Mesenchymal stem cell (in vitro differentiated cells and primary cell): ENCODE results near the gene MYH7B.

Experiments used
- DNase-seq: peaks from one replicate; pipeline ENCODE4 v3.0.0-alpha.2; 2013
- H2AFZ ChIP-seq: one replicate; pipeline ENCODE4 v1.6.1; 2013; ENCODE audit warnings: low read depth, mild to moderate bottlenecking, control low read depth, inconsistent platforms, low read length, moderate library complexity
- H2AK5ac ChIP-seq: 2 replicates; pipeline ENCODE4 v1.6.1; 2013; ENCODE audit warnings: low read length, moderate library complexity, mild to moderate bottlenecking, inconsistent platforms; ENCODE audit not compliant: severe bottlenecking
- H2BK120ac ChIP-seq: one replicate; pipeline ENCODE4 v1.6.1; 2013; ENCODE audit warnings: low read depth, mild to moderate bottlenecking, inconsistent platforms, low read length, moderate library complexity
- H2BK12ac ChIP-seq, 2 experiments: one replicate each; pipeline ENCODE4 v1.6.1; 2013; ENCODE audit warnings: inconsistent platforms in 2 of 2, low read length in 2 of 2, mild to moderate bottlenecking in 2 of 2, moderate library complexity in 2 of 2, control low read depth in 1 of 2
- H2BK15ac ChIP-seq: one replicate; pipeline ENCODE4 v1.6.1; 2013; ENCODE audit warnings: mild to moderate bottlenecking, low read depth, inconsistent platforms; ENCODE audit not compliant: poor library complexity, severe bottlenecking
- H2BK5ac ChIP-seq: 2 replicates; pipeline ENCODE4 v1.6.1; 2013; ENCODE audit warnings: low read depth, mild to moderate bottlenecking, low read length, control low read depth, inconsistent platforms; ENCODE audit not compliant: poor library complexity, severe bottlenecking
- H3K14ac ChIP-seq, 2 experiments: one replicate each; pipeline ENCODE4 v1.6.1; 2013; ENCODE audit warnings: inconsistent platforms in 2 of 2, low read length in 2 of 2, control low read depth in 1 of 2, mild to moderate bottlenecking in 1 of 2, moderate library complexity in 1 of 2
- H3K18ac ChIP-seq, 2 experiments: one replicate each; pipeline ENCODE4 v1.6.1; 2013; ENCODE audit warnings: inconsistent platforms in 2 of 2, low read length in 2 of 2, control low read depth in 1 of 2, low read depth in 1 of 2, mild to moderate bottlenecking in 1 of 2
- H3K23ac ChIP-seq, 2 experiments: one replicate each; pipeline ENCODE4 v1.6.1; 2013; ENCODE audit warnings: inconsistent platforms in 2 of 2, low read length in 2 of 2, mild to moderate bottlenecking in 2 of 2, moderate library complexity in 2 of 2, control low read depth in 1 of 2
- H3K27ac ChIP-seq: 2 replicates; pipeline ENCODE4 v1.5.1; 2013; ENCODE audit warnings: mild to moderate bottlenecking, moderate library complexity, low read length, control low read depth, inconsistent platforms; ENCODE audit not compliant: poor library complexity, severe bottlenecking
- H3K27me3 ChIP-seq, 2 experiments: 2 replicates each; pipeline versions ENCODE4 v1.6.1 to v1.7.0; 2013; ENCODE audit warnings: low read length in 2 of 2, mild to moderate bottlenecking in 2 of 2, moderate library complexity in 2 of 2, control low read depth in 1 of 2, inconsistent platforms in 1 of 2; ENCODE audit not compliant: control insufficient read depth in 1 of 2, insufficient read depth in 1 of 2
- H3K36me3 ChIP-seq, 2 experiments: 2 replicates each; pipeline versions ENCODE4 v1.6.1 to v1.7.0; 2013; ENCODE audit warnings: low read length in 2 of 2, control low read depth in 1 of 2, inconsistent platforms in 1 of 2, low read depth in 1 of 2, mild to moderate bottlenecking in 1 of 2; ENCODE audit not compliant: insufficient read depth in 2 of 2, control insufficient read depth in 1 of 2
- H3K4ac ChIP-seq, 2 experiments: one replicate each; pipeline ENCODE4 v1.6.1; 2013; ENCODE audit warnings: inconsistent platforms in 2 of 2, low read length in 2 of 2, mild to moderate bottlenecking in 2 of 2, moderate library complexity in 2 of 2, control low read depth in 1 of 2, low read depth in 1 of 2
- H3K4me1 ChIP-seq: 2 replicates; pipeline ENCODE4 v1.6.1; 2013; ENCODE audit warnings: low read depth, low read length, control low read depth; ENCODE audit not compliant: control insufficient read depth, insufficient read depth
- H3K4me2 ChIP-seq: 2 replicates; pipeline ENCODE4 v1.6.1; 2013; ENCODE audit warnings: low read length, mild to moderate bottlenecking, inconsistent platforms; ENCODE audit not compliant: poor library complexity, severe bottlenecking
- H3K4me3 ChIP-seq, 2 experiments: 2 replicates each; pipeline versions ENCODE4 v1.5.1 to v1.7.0; 2013; ENCODE audit warnings: low read length in 2 of 2, mild to moderate bottlenecking in 2 of 2, control low read depth in 1 of 2, low read depth in 1 of 2; ENCODE audit not compliant: insufficient read depth in 1 of 2
- H3K79me1 ChIP-seq: replicated peaks from 2 replicates; pipeline ENCODE4 v1.6.1; 2013; ENCODE audit warnings: mild to moderate bottlenecking, control low read depth, low read length, inconsistent platforms; ENCODE audit not compliant: poor library complexity, severe bottlenecking
- H3K9ac ChIP-seq: 2 replicates; pipeline ENCODE4 v1.7.0; 2013; ENCODE audit warnings: mild to moderate bottlenecking, low read length, moderate library complexity
- H3K9me3 ChIP-seq: 2 replicates; pipeline ENCODE4 v1.7.0; 2013; ENCODE audit warnings: mild to moderate bottlenecking, low read length; ENCODE audit not compliant: control insufficient read depth
- H4K8ac ChIP-seq: one replicate; pipeline ENCODE4 v1.6.1; 2013; ENCODE audit warnings: inconsistent platforms, mild to moderate bottlenecking, low read length, moderate library complexity
- H4K91ac ChIP-seq: one replicate; pipeline ENCODE4 v1.6.1; 2013; ENCODE audit warnings: mild to moderate bottlenecking, low read length, inconsistent platforms
- WGBS: methylation state at CpG from one replicate; pipeline ENCODE4 v1.1.7; 2013; ENCODE audit warnings: mixed read lengths; 5-methylcytosine and 5-hydroxymethylcytosine counted together

MYH7B gene

DNA sequence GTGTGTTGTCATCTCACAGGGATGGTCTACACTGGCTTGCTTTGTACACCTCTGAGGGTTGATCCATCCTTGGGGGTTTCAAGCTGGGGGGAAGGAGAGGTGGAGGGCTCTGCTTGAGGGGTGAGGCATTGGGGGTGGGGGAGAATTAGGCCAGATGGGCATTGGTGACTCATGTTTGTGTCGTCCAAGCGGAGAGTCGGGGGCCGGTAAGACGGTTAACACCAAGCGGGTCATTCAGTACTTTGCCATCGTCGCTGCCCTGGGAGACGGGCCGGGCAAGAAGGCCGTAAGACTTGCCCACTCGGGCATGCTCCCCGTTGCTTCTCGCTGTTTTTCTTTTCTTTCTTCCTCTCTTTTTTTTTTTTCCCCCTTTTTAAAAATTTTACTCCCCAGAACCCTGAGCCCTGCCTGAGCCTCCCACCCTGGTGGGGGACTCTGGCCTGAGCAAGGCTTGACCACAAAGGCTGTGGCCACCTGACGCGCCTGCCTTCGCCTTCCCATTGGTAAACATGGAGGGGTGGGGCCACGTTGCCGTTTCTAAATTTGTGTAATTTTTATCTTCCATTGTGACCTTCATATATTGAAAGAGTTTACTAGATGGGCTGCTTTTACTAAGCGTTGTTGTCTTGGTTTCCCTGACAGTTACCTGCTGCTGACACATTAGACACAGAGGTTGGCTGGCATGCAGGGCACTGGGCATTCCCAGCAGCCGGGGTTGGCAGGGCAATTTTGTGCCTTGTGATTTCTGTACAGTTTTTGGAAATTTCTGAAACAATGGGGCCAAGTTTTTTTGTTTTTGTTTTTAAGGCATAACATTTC, 26.8 kb downstream of the MYH7B start:
- WGBS: 92% methylated on average over 19 of the region's 21 CpGs
- no peak overlapping the region for H4K8ac ChIP-seq
- H2AFZ ChIP-seq: no peak overlapping the region
- H2BK12ac ChIP-seq: no peak overlapping the region
- no peak overlapping the region for H2BK5ac ChIP-seq
- H3K36me3 ChIP-seq: no peaks in the 10 kb centered on the region
- no peak overlapping the region for H2BK15ac ChIP-seq
- no peak overlapping the region for H3K23ac ChIP-seq
- H3K79me1 ChIP-seq: no peaks in the 10 kb centered on the region
- H2AK5ac ChIP-seq: no peak overlapping the region
- no peak overlapping the region for H3K14ac ChIP-seq
- no peak overlapping the region for H3K18ac ChIP-seq
- no peak overlapping the region for H3K27ac ChIP-seq
- no peak overlapping the region for H3K4me3 ChIP-seq
- H3K9me3 ChIP-seq: no peaks in the 10 kb centered on the region
- DNase-seq: no peak
- peaks cover 31 to 58% of the 10 kb centered on the region in 2 experiments for H3K27me3 ChIP-seq
- no peak overlapping the region for H3K4me2 ChIP-seq
- no peak overlapping the region for H3K9ac ChIP-seq
- no peak overlapping the region for H2BK120ac ChIP-seq
- no peak overlapping the region for H4K91ac ChIP-seq
- H3K4ac ChIP-seq: no peak overlapping the region
- H3K4me1 ChIP-seq: peaks cover 13% of the 10 kb centered on the region

DNA sequence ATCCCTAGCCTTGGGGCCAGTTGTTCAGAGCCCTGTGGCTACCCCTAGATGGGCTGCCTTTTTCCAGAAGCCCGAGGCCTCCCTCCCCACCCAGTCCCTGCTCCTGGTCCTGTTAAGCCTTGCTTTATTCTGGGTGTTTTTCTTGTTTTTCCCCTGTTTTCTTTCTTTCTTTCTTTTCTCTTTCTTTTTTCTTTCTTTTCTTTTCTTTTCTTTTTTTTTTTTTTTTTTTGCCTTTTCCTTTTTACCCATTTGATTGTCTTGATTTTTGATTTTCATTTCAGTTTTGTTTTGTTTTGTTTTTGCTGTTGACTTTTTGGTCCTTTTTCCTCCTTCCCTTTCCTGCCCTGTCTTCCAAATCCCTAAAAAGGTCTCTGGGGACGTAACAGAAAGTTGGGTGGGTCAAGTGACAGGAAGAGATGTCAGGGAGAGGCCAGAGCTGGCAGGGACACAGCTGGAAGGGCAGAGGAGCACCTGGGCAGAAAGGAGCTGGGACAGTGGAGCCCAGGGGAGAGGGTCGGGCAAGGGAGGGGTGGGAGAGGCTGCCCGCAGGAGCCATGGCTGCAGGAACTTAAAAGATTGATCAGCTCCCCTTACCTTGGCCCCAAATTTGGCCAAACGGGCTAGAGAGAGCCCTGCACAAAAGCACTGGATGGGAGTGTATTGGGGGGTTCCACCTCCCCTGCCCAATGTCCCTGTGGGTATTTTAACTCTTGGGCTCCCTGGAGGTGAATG, 27.6 kb downstream of the MYH7B start:
- Histone ChIP-seq H3K18ac (no peak overlapping the region), H3K4me3 (no peak overlapping the region), H2AFZ (no peak overlapping the region), H2BK5ac (no peak overlapping the region), H2AK5ac (no peak overlapping the region), H3K27ac (no peak overlapping the region), H3K9me3 (no peaks in the 10 kb centered on the region), H3K4me2 (no peak overlapping the region), H4K8ac (no peak overlapping the region), H2BK15ac (no peak overlapping the region), H2BK120ac (no peak overlapping the region), H3K27me3 (peaks cover 31 to 60% of the 10 kb centered on the region in 2 experiments), H3K4me1 (peaks cover 13% of the 10 kb centered on the region), H3K4ac (no peak overlapping the region), H3K9ac (no peak overlapping the region), H3K79me1 (no peaks in the 10 kb centered on the region), H4K91ac (no peak overlapping the region), H3K14ac (no peak overlapping the region), H3K23ac (no peak overlapping the region), H2BK12ac (no peak overlapping the region), H3K36me3 (no peaks in the 10 kb centered on the region)
- WGBS: 52% methylated on average over 5 of the region's 5 CpGs
- DNase-seq: no peak

DNA sequence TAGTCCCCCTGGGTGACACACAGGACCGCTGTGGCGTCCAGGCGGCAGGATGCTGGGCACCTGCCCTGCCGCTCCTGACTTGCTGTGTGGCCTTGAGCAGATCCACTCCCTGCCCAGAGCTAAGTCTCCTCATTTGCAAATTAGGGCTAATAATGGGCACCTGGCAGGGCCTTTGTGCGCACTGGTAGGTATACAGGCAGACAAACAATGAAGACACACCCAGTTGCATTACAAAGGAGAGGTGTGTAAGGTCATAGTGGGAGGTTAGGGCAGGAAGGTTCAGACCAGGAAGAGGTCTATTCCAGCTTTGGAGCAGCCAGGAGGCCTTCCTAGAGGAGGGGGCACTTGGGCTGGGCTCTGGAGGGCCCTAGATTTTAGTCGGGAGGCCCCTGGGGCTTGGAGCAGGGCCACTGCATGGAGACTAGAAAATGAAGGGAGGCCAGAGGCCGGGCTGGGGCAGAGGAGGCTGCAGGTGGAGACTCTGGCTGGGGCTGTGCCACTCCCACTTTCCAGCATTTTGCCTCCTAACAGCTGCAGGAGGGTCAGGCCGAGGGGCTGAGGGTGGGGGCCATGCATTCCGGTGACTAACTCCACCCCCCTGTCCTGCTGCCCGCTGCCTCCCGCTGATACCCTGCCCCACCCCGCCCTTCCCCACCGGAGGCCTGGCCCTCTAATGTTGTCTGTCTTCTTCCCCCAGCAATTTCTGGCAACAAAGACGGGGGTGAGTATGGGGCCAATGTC, 28.5 kb downstream of the MYH7B start:
- no peak overlapping the region for H3K14ac ChIP-seq
- no peaks in the 10 kb centered on the region for H3K79me1 ChIP-seq
- DNase-seq: no peak
- H2BK120ac ChIP-seq: no peak overlapping the region
- no peak overlapping the region for H3K23ac ChIP-seq
- no peak overlapping the region for H2BK15ac ChIP-seq
- H3K27me3 ChIP-seq: peaks cover 31 to 55% of the 10 kb centered on the region in 2 experiments
- no peaks in the 10 kb centered on the region for H3K36me3 ChIP-seq
- H3K9me3 ChIP-seq: no peaks in the 10 kb centered on the region
- H2AK5ac ChIP-seq: no peak overlapping the region
- no peak overlapping the region for H4K8ac ChIP-seq
- WGBS: 23% methylated on average over 13 of the region's 14 CpGs
- no peak overlapping the region for H3K18ac ChIP-seq
- H2AFZ ChIP-seq: no peak overlapping the region
- no peak overlapping the region for H3K4me3 ChIP-seq
- no peak overlapping the region for H4K91ac ChIP-seq
- H3K9ac ChIP-seq: no peak overlapping the region
- H2BK12ac ChIP-seq: no peak overlapping the region
- H3K27ac ChIP-seq: no peak overlapping the region
- no peak overlapping the region for H3K4ac ChIP-seq
- no peak overlapping the region for H2BK5ac ChIP-seq
- peaks cover 13% of the 10 kb centered on the region for H3K4me1 ChIP-seq
- H3K4me2 ChIP-seq: no peak overlapping the region

DNA sequence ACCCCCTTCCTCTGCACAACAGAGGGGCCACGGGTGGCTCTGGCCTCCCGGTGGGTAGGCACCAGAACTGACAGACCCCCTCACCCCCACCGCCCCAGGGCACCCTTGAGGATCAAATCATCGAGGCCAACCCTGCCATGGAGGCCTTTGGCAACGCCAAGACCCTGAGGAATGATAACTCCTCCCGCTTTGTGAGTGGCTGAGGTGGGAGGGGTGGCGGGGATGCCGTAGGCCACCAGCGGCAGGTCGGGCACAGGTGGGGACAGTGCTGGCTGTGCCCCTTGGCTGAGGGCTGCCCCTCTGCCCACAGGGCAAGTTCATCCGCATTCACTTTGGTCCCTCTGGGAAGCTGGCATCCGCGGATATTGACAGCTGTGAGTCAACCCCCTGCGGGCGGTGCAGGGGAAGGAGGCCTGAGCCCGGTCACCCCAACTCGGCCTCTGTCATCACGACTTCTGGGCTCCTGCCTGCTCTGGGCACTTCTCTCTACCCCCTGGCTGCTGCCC, 29.1 kb downstream of the MYH7B start:
- Histone ChIP-seq H3K9ac (no peak overlapping the region), H3K9me3 (no peaks in the 10 kb centered on the region), H3K4ac (no peak overlapping the region), H4K91ac (no peak overlapping the region), H4K8ac (no peak overlapping the region), H3K18ac (no peak overlapping the region), H3K14ac (no peak overlapping the region), H3K23ac (no peak overlapping the region), H2AFZ (no peak overlapping the region), H3K27me3 (peaks cover 31 to 56% of the 10 kb centered on the region in 2 experiments), H2BK12ac (no peak overlapping the region), H3K4me1 (peaks cover 13% of the 10 kb centered on the region), H3K27ac (no peak overlapping the region), H3K79me1 (no peaks in the 10 kb centered on the region), H2BK5ac (no peak overlapping the region), H3K36me3 (no peaks in the 10 kb centered on the region), H3K4me3 (no peak overlapping the region), H2BK15ac (no peak overlapping the region), H2AK5ac (no peak overlapping the region), H3K4me2 (no peak overlapping the region), H2BK120ac (no peak overlapping the region)
- no peak for DNase-seq
- WGBS: 82% methylated on average over 16 of the region's 18 CpGs
